ENCODE results near the gene WDHD1. TPM values are rescaled to one million over a fixed set of nuclear protein-coding genes. Genes with fewer than 3 reads are reported as not detected.

The WDHD1 gene
- total and polyA plus RNA-seq, 2 experiments from 2014 or later, result 6.6 to 9.6 TPM

DNA sequence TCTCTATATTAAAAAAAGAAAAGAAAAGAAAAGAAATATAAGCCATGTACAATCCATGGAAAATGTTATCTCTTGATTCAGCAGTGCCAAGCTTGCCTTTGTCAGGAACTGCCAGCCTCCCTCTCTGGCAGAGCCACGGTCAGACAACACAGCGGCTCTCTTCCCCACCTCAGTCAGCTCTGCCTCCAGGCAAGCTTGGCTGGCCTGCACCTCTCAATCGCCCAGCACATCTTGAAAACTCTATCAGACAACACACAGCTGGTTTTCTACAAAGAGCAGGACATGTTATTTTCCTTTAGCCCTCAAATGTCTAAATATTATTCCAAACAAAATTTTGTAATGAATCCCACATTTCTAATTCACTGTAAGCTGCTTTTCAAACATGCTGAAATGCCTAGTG is 104.3 kb downstream of the WDHD1 start:
- in situ Hi-C loops (cut with MboI), result no loop called here
- 54 to 60% methylated on average over 3 of the region's 3 CpGs for WGBS, 2 experiments (ENCODE audit: low coverage in 1 of 2, low lambda C conversion rate in 2 of 2, missing lambda C conversion rate in 2 of 2)

DNA sequence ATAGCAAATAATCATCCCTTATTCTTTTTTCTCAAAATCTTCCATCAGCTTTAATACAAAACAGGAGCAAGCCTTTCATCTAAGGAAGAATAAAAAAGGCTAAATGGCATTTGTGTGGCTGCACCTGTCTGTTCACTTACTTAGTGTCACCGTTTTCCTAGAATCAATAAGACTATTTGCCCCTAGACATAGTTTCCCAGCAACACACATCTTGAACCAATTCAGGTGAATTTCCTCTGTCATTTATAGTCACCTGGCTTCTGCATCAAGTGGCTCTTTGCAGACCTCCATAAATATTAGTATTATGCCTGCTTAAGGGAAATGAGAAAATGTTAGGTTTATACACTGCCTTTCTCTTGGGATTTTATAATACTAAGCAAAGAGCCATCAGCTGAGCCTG is 106.8 kb downstream of the WDHD1 start:
- Histone ChIP-seq H2AFZ (no peak overlapping the region), H3K9me3 (ENCODE audit: low read depth) (no peaks in the 10 kb centered on the region), H3K9me2 (ENCODE audit: insufficient read depth) (no peaks in the 10 kb centered on the region), H3F3A (ENCODE audit: insufficient read depth) (no peaks in the 10 kb centered on the region), H3K79me2 (ENCODE audit: insufficient read depth) (no peaks in the 10 kb centered on the region), H3K36me3 (ENCODE audit: low read depth) (no peaks in the 10 kb centered on the region), H3K4me2 (ENCODE audit: unreplicated experiment) (no peak overlapping the region), H3K4me3 (no peak overlapping the region), H3K27me3 (replicated peaks; ENCODE audit: insufficient read depth) (no peaks in the 10 kb centered on the region), H4K20me1 (ENCODE audit: insufficient read depth) (no peaks in the 10 kb centered on the region), H3K4me1 (ENCODE audit: insufficient read depth) (no peaks in the 10 kb centered on the region), H3K9ac (no peak overlapping the region), H3K27ac (no peak overlapping the region)
- DNase-seq, result no peak
- TF ChIP-seq EZH2phosphoT487 (IDR thresholded peaks at IDR 0.05; ENCODE audit: insufficient read depth, low read depth), result no peak
- no peak for TF ChIP-seq EZH2 (IDR thresholded peaks at IDR 0.05; ENCODE audit: insufficient read depth, poor library complexity, severe bottlenecking)
- 89% methylated on average over 1 of the region's 1 CpG for WGBS, 2 experiments (ENCODE audit: low coverage in 1 of 2, low lambda C conversion rate in 2 of 2, missing lambda C conversion rate in 2 of 2)
- in situ Hi-C loops (cut with MboI), result no loop called here

More for the DNA sequence above, 104.3 kb downstream of the WDHD1 start:
- Histone ChIP-seq H3K4me1 (ENCODE audit: insufficient read depth) (no peaks in the 10 kb centered on the region), H3K27me3 (replicated peaks; ENCODE audit: insufficient read depth) (no peaks in the 10 kb centered on the region), H2AFZ (no peak overlapping the region), H3K79me2 (ENCODE audit: insufficient read depth) (no peaks in the 10 kb centered on the region), H3K9me3 (ENCODE audit: low read depth) (no peaks in the 10 kb centered on the region), H4K20me1 (ENCODE audit: insufficient read depth) (no peaks in the 10 kb centered on the region), H3K4me3 (no peak overlapping the region), H3K36me3 (ENCODE audit: low read depth) (no peaks in the 10 kb centered on the region), H3K27ac (no peak overlapping the region), H3K9me2 (ENCODE audit: insufficient read depth) (no peaks in the 10 kb centered on the region), H3K4me2 (ENCODE audit: unreplicated experiment) (no peak overlapping the region), H3K9ac (no peak overlapping the region), H3F3A (ENCODE audit: insufficient read depth) (no peaks in the 10 kb centered on the region)
- DNase-seq, result no peak
- TF ChIP-seq EZH2phosphoT487 (IDR thresholded peaks at IDR 0.05; ENCODE audit: insufficient read depth, low read depth), result no peak
- TF ChIP-seq EZH2 (IDR thresholded peaks at IDR 0.05; ENCODE audit: insufficient read depth, poor library complexity, severe bottlenecking), result no peak

DNA sequence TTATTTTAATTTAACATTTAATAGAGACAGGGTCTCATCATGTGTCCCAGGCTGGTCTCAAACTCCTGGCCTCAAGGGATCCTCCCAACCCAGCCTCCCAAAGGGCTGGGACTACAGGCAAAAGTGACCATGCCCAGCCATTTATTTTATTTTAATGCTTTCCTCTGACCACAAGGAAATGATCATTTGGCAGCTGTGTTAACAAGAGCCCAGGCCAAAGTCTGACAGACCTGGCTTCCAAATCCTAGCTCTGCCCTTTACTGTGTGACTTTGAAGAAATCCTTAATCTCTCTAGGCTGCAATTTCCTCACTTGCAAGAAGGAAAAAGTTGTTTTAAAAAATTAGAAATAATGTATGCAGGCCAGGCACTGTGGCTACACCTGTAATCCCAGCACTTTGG is 107.6 kb downstream of the WDHD1 start:
- Histone ChIP-seq H3K4me3 (no peak overlapping the region), H2AFZ (no peak overlapping the region), H3K9ac (no peak overlapping the region), H4K20me1 (ENCODE audit: insufficient read depth) (no peaks in the 10 kb centered on the region), H3K27me3 (replicated peaks; ENCODE audit: insufficient read depth) (no peaks in the 10 kb centered on the region), H3K4me1 (ENCODE audit: insufficient read depth) (no peaks in the 10 kb centered on the region), H3F3A (ENCODE audit: insufficient read depth) (no peaks in the 10 kb centered on the region), H3K9me2 (ENCODE audit: insufficient read depth) (no peaks in the 10 kb centered on the region), H3K79me2 (ENCODE audit: insufficient read depth) (no peaks in the 10 kb centered on the region), H3K9me3 (ENCODE audit: low read depth) (no peaks in the 10 kb centered on the region), H3K27ac (no peak overlapping the region), H3K4me2 (ENCODE audit: unreplicated experiment) (no peak overlapping the region), H3K36me3 (ENCODE audit: low read depth) (no peaks in the 10 kb centered on the region)
- DNase-seq, result no peak
- TF ChIP-seq EZH2phosphoT487 (IDR thresholded peaks at IDR 0.05; ENCODE audit: insufficient read depth, low read depth) (no peak), EZH2 (IDR thresholded peaks at IDR 0.05; ENCODE audit: insufficient read depth, poor library complexity, severe bottlenecking) (no peak)
- in situ Hi-C loops (cut with MboI), result no loop called here

DNA sequence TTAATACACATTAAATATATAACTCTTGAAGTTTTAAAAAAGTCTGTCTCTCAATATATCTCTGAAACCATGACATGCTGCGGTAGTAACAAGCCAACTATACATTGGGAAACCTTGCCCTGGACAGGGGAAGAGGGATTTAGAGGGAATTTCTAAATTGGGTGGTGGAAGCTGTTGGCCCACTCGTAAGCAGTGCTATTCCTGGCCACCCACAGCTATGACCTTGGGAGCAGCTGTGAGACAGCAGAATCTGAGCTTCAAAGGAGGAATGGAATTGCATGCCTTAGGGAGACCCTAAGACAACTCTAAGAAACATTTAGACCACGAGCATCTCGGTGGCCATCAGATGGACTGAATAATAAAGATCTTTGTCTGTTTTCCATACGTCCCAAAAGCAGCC is 108.5 kb downstream of the WDHD1 start:
- Histone ChIP-seq H4K20me1 (ENCODE audit: insufficient read depth) (no peaks in the 10 kb centered on the region), H3K9ac (no peak overlapping the region), H3K36me3 (ENCODE audit: low read depth) (no peaks in the 10 kb centered on the region), H3K79me2 (ENCODE audit: insufficient read depth) (no peaks in the 10 kb centered on the region), H3K4me1 (ENCODE audit: insufficient read depth) (no peaks in the 10 kb centered on the region), H3K9me3 (ENCODE audit: low read depth) (no peaks in the 10 kb centered on the region), H3K27ac (no peak overlapping the region), H3F3A (ENCODE audit: insufficient read depth) (no peaks in the 10 kb centered on the region), H3K9me2 (ENCODE audit: insufficient read depth) (no peaks in the 10 kb centered on the region), H2AFZ (no peak overlapping the region), H3K27me3 (replicated peaks; ENCODE audit: insufficient read depth) (no peaks in the 10 kb centered on the region), H3K4me2 (ENCODE audit: unreplicated experiment) (no peak overlapping the region), H3K4me3 (no peak overlapping the region)
- TF ChIP-seq EZH2phosphoT487 (IDR thresholded peaks at IDR 0.05; ENCODE audit: insufficient read depth, low read depth), result no peak
- no peak for TF ChIP-seq EZH2 (IDR thresholded peaks at IDR 0.05; ENCODE audit: insufficient read depth, poor library complexity, severe bottlenecking)
- DNase-seq, result no peak
- in situ Hi-C loops (cut with MboI), result no loop called here
- WGBS, 2 experiments (ENCODE audit: low coverage in 1 of 2, low lambda C conversion rate in 2 of 2, missing lambda C conversion rate in 2 of 2), result 57 to 67% methylated on average over 5 of the region's 5 CpGs

DNA sequence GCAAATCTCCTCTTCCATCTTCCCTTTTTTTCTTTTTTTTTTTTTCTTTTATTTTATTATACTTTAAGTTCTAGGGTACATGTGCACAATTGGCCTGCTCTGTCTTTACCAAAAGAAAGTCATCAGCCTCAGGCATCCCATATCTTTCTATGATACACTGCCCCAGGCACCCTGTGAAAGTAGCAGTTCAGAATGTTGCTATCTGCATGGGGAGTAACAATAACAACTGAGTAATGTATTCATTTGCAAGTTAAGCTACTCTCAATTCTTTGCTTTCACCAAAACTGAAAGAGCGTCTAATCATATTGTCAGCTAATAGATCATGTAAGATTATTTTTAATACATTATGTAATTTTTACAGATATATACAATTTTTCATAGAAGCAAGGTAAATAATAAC is 110.8 kb downstream of the WDHD1 start:
- no peaks in the 10 kb centered on the region for H3K9me3 ChIP-seq (ENCODE audit: low read depth)
- TF ChIP-seq EZH2phosphoT487 (IDR thresholded peaks at IDR 0.05; ENCODE audit: insufficient read depth, low read depth) (no peak), EZH2 (IDR thresholded peaks at IDR 0.05; ENCODE audit: insufficient read depth, poor library complexity, severe bottlenecking) (no peak)
- no peaks in the 10 kb centered on the region for H4K20me1 ChIP-seq (ENCODE audit: insufficient read depth)
- H3F3A ChIP-seq (ENCODE audit: insufficient read depth), result no peaks in the 10 kb centered on the region
- H3K4me3 ChIP-seq, result no peak overlapping the region
- 93 to 100% methylated on average over 1 of the region's 1 CpG for WGBS, 2 experiments (ENCODE audit: low coverage in 1 of 2, low lambda C conversion rate in 2 of 2, missing lambda C conversion rate in 2 of 2)
- no peak for DNase-seq
- H3K9me2 ChIP-seq (ENCODE audit: insufficient read depth), result no peaks in the 10 kb centered on the region
- H3K79me2 ChIP-seq (ENCODE audit: insufficient read depth), result no peaks in the 10 kb centered on the region
- H3K36me3 ChIP-seq (ENCODE audit: low read depth), result no peaks in the 10 kb centered on the region
- H2AFZ ChIP-seq, result no peak overlapping the region
- no peaks in the 10 kb centered on the region for H3K27me3 ChIP-seq (replicated peaks; ENCODE audit: insufficient read depth)
- no peaks in the 10 kb centered on the region for H3K4me1 ChIP-seq (ENCODE audit: insufficient read depth)
- H3K27ac ChIP-seq, result no peak overlapping the region
- in situ Hi-C loops (cut with MboI), result no loop called here
- no peak overlapping the region for H3K4me2 ChIP-seq (ENCODE audit: unreplicated experiment)
- H3K9ac ChIP-seq, result no peak overlapping the region

Measured in GM23248 (cell line).